Keratinocyte (primary cell): ENCODE results near the gene ATP6V0A4. TPM values are rescaled to one million over a fixed set of nuclear protein-coding genes. Genes with fewer than 3 reads are reported as not detected.

Experiments
- DNase-seq: peaks from one replicate; pipeline ENCODE4 v3.0.0-alpha.2; 2011; ENCODE audit warnings: low read depth, missing footprints, low spot score
- FAIRE-seq: peaks from 2 replicates; lab custom pipeline; 2011; peaks lifted over from hg19 to GRCh38; lab: Jason Lieb, UNC
- H2AFZ ChIP-seq: 2 replicates; pipeline ENCODE4 v1.6.0; 2012; ENCODE audit warnings: low read length, control low read depth, inconsistent platforms; ENCODE audit not compliant: control insufficient read depth
- H3K27ac ChIP-seq: 2 replicates; pipeline ENCODE4 v1.5.1; 2011; ENCODE audit warnings: low read length; ENCODE audit not compliant: control insufficient read depth, insufficient read depth
- H3K27me3 ChIP-seq: 3 replicates; pipeline ENCODE4 v1.6.0; 2011; ENCODE audit warnings: low read length; ENCODE audit not compliant: control insufficient read depth, insufficient read depth; ENCODE audit errors: extremely low read depth
- H3K36me3 ChIP-seq, 2 experiments: 2 replicates in 1 of 2; 3 replicates in 1 of 2; pipeline ENCODE4 v1.5.1; 2011; ENCODE audit warnings: low read length in 2 of 2, mild to moderate bottlenecking in 1 of 2; ENCODE audit not compliant: control insufficient read depth in 2 of 2, insufficient read depth in 2 of 2; ENCODE audit errors: extremely low read depth in 1 of 2
- H3K4me1 ChIP-seq: 3 replicates; pipeline ENCODE4 v1.5.1; 2011; ENCODE audit warnings: low read length; ENCODE audit not compliant: control insufficient read depth, insufficient read depth; ENCODE audit errors: extremely low read depth
- H3K4me2 ChIP-seq: 3 replicates; pipeline ENCODE4 v1.6.0; 2011; ENCODE audit warnings: low read depth, low read length; ENCODE audit not compliant: control insufficient read depth, insufficient read depth; ENCODE audit errors: extremely low read depth
- H3K4me3 ChIP-seq, 3 experiments: fragments of 200-600 bp in 1 of 3; sonication (generic) in 1 of 3; 2 replicates in 2 of 3; 3 replicates in 1 of 3; pipeline ENCODE4 v1.5.1; 2011 to 2016; ENCODE audit warnings: low read length in 3 of 3, mild to moderate bottlenecking in 3 of 3, control low read depth in 2 of 3, inconsistent platforms in 1 of 3, low read depth in 1 of 3, mixed read lengths in 1 of 3, mixed run types in 1 of 3, moderate library complexity in 1 of 3; ENCODE audit not compliant: control insufficient read depth in 2 of 3, insufficient read depth in 2 of 3; ENCODE audit errors: extremely low read depth in 1 of 3
- H3K79me2 ChIP-seq: 2 replicates; pipeline ENCODE4 v1.6.0; 2012; ENCODE audit warnings: low read length; ENCODE audit not compliant: control insufficient read depth, insufficient read depth
- H3K9ac ChIP-seq: 3 replicates; pipeline ENCODE4 v1.6.0; 2011; ENCODE audit warnings: low read length; ENCODE audit not compliant: control insufficient read depth, insufficient read depth; ENCODE audit errors: extremely low read depth
- H3K9me1 ChIP-seq: 3 replicates; pipeline ENCODE4 v1.6.0; 2011; ENCODE audit warnings: low read length; ENCODE audit not compliant: control insufficient read depth, insufficient read depth; ENCODE audit errors: extremely low read depth
- H3K9me3 ChIP-seq: 2 replicates; pipeline ENCODE4 v1.5.1; 2012; ENCODE audit warnings: low read depth, low read length; ENCODE audit not compliant: control insufficient read depth
- H4K20me1 ChIP-seq: 3 replicates; pipeline ENCODE4 v1.6.0; 2011; ENCODE audit warnings: low read length; ENCODE audit not compliant: control insufficient read depth, insufficient read depth; ENCODE audit errors: extremely low read depth
- EZH2 ChIP-seq: IDR thresholded peaks from one replicate; pipeline ENCODE4 v1.6.1; 2012; ENCODE audit warnings: inconsistent platforms, mild to moderate bottlenecking, low read length, moderate library complexity
- dilution Hi-C: fragments of 300-500 bp; cut with MboI; formaldehyde crosslinking; loops from one replicate; pipeline ENCODE4 v1.7.0; 2020; ENCODE audit warnings: low sequenced_read_pairs; ENCODE audit not compliant: extremely low pct_ligation_motif_present
- polyA plus RNA-seq, 5 experiments: library from polyadenylated mRNA; depleted of rRNA in 3 of 5; stranded (reverse) in 3 of 5; stranded (forward) in 1 of 5; unstranded in 1 of 5; fragments of >200 nt; gene quantifications; 1 replicate in 1 of 5; 2 replicates in 3 of 5; 3 replicates in 1 of 5; pipeline versions ENCODE4 v1.2.1 to v1.2.3, GENCODE V29; 2011 to 2012; ENCODE audit warnings: missing spikeins in 2 of 5, low read depth in 1 of 5, low replicate concordance in 1 of 5
- TF ChIP-seq, protein P1 (sequence below), 3 experiments: IDR thresholded peaks in 1 of 3; conservative IDR thresholded peaks in 1 of 3; optimal IDR thresholded peaks in 1 of 3; 2 replicates in 2 of 3; 3 replicates in 1 of 3; pipeline versions ENCODE3 to v1.5.1; 2011; ENCODE audit warnings: low read length in 3 of 3, mild to moderate bottlenecking in 3 of 3, moderate library complexity in 2 of 3, control low read depth in 1 of 3, inconsistent platforms in 1 of 3; ENCODE audit not compliant: insufficient read depth in 2 of 3; ENCODE audit errors: extremely low read depth in 1 of 3

ATP6V0A4 gene
- polyA plus RNA-seq, 1 donor (not counting 4 experiments of a cell fraction or from before 2014, with no cell fraction given) = 0.34 TPM

DNA sequence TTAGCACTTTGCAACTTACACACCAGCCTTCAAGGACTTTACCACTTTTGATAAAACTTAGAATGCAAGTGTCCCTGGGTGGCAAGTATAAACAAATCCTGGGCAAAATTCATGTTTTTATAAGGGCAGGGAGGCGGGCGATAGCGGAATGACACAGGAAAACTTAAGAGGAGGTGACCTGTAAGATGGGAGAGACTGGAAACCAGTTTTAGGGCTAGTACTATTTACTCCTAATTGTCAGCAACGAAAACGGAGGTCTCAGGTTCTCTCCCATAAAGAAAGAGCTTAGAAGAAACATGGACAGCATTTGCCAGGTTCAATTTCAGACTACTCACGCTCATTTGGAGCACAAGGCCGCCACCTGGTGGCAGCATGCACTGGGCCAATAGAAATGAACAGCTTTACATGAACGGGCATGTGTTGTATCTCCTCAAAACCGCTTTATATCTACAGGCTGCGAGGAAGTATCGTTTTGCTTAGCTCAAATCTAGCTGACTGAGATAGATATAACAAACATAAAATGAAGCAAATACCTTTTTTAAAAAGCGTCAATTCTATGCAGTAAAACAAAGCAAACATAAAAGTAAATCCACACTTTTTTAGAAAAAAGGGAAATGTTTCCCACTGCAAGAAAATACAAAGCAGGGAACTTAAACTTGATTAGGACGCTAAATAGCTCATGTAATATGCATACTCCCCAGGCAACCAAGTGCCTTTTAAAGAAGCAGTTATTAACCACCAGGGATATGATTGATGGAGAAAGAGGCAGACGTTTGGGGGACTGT, 59.3 kb downstream of the ATP6V0A4 start:
- no peaks in the 10 kb centered on the region for H3K9me3 ChIP-seq
- no peaks in the 10 kb centered on the region for H3K36me3 ChIP-seq
- FAIRE-seq = peak; percentile 85
- no peaks in the 10 kb centered on the region for H3K4me1 ChIP-seq
- dilution Hi-C loops = no loop called here
- H3K27ac ChIP-seq = no peak overlapping the region
- no peaks in the 10 kb centered on the region for H3K27me3 ChIP-seq
- peak overlapping the region; percentile 29 for H2AFZ ChIP-seq
- no peak overlapping the region for H3K4me3 ChIP-seq
- H3K79me2 ChIP-seq = no peaks in the 10 kb centered on the region
- H3K4me2 ChIP-seq = peak overlapping the region; percentile 44
- H4K20me1 ChIP-seq = no peaks in the 10 kb centered on the region
- H3K9me1 ChIP-seq = no peaks in the 10 kb centered on the region
- DNase-seq = peak; percentile 5
- TF ChIP-seq, protein P1, sequence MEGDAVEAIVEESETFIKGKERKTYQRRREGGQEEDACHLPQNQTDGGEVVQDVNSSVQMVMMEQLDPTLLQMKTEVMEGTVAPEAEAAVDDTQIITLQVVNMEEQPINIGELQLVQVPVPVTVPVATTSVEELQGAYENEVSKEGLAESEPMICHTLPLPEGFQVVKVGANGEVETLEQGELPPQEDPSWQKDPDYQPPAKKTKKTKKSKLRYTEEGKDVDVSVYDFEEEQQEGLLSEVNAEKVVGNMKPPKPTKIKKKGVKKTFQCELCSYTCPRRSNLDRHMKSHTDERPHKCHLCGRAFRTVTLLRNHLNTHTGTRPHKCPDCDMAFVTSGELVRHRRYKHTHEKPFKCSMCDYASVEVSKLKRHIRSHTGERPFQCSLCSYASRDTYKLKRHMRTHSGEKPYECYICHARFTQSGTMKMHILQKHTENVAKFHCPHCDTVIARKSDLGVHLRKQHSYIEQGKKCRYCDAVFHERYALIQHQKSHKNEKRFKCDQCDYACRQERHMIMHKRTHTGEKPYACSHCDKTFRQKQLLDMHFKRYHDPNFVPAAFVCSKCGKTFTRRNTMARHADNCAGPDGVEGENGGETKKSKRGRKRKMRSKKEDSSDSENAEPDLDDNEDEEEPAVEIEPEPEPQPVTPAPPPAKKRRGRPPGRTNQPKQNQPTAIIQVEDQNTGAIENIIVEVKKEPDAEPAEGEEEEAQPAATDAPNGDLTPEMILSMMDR (optimal IDR thresholded peaks at IDR 0.05 in 1 of 3, IDR thresholded peaks at IDR 0.05 in 1 of 3, conservative IDR thresholded peaks at IDR 0.05 in 1 of 3; ENCODE audit: extremely low read depth in 1 of 3, insufficient read depth in 2 of 3, low read length in 3 of 3) = peak; percentile 86 to 94 (median 88)
- TF ChIP-seq EZH2 = no peak
- no peak overlapping the region for H3K9ac ChIP-seq

DNA sequence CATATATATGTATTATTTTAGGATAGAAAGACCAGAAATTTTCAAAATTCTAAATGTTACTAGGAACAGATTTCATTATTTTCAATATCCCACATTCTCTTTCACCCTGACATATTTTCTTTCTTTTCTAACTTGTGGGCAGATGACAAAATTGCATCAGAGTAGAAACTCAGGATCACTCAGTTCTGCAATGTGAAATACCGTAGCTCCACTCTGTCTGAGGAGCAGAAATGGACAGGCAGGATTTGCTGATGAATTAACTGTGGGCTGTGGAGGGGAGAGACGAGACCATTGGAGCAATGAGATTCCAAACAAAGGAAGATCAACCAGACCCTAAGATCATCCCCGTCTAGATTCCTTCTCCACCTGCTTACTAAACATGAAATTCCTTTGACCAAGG, 59.9 kb downstream of the ATP6V0A4 start:
- no peaks in the 10 kb centered on the region for H4K20me1 ChIP-seq
- dilution Hi-C loops = no loop called here
- no peak for FAIRE-seq
- no peaks in the 10 kb centered on the region for H3K9me1 ChIP-seq
- no peaks in the 10 kb centered on the region for H3K36me3 ChIP-seq
- no peaks in the 10 kb centered on the region for H3K4me1 ChIP-seq
- no peak for TF ChIP-seq EZH2
- TF ChIP-seq, protein P1 (optimal IDR thresholded peaks at IDR 0.05 in 1 of 3, IDR thresholded peaks at IDR 0.05 in 1 of 3, conservative IDR thresholded peaks at IDR 0.05 in 1 of 3; ENCODE audit: extremely low read depth in 1 of 3, insufficient read depth in 2 of 3, low read length in 3 of 3) = no peak
- DNase-seq = no peak
- no peak overlapping the region for H3K4me2 ChIP-seq
- H3K9ac ChIP-seq = no peak overlapping the region
- H2AFZ ChIP-seq = no peak overlapping the region
- H3K27me3 ChIP-seq = no peaks in the 10 kb centered on the region
- H3K4me3 ChIP-seq = no peak overlapping the region
- H3K9me3 ChIP-seq = no peaks in the 10 kb centered on the region
- no peak overlapping the region for H3K27ac ChIP-seq
- H3K79me2 ChIP-seq = no peaks in the 10 kb centered on the region
